ENCODE results near the gene ESD.

Gene ESD

GRCh38 chr13:46751811-46752635, 44.9 kb downstream of the ESD start:
- TF ChIP-seq CTCF (IDR thresholded peaks at IDR 0.05; ENCODE audit: borderline replicate concordance, insufficient read depth, low read depth, low read length): 0 out of 2 replicates have a peak, but pooled peaks have one; percentile 8
- no peak overlapping the region for H3K4me3 ChIP-seq (ENCODE audit: low read depth, low read length)

DNA sequence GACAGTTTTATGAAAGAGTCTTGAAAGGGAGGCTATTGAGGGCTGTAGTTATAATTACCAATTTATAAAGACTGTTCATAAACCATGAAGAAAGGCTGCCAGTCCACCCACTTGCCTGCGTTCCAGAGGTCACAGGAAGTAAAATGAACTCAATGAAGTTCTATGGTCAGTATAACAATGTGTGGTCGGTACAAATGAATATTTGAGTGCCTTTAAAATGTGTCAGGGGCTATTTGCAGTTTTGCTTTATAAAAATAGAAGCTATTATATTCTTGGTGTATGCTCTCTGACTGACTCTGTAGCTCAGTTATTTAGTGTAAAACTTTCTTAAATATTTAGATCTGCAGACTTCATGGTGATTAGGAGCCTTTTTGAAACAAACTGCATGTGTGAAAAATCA, 47.0 kb downstream of the ESD start:
- TF ChIP-seq CTCF (IDR thresholded peaks at IDR 0.05; ENCODE audit: borderline replicate concordance, insufficient read depth, low read depth, low read length): no peak
- no peak overlapping the region for H3K4me3 ChIP-seq (ENCODE audit: low read depth, low read length)

DNA sequence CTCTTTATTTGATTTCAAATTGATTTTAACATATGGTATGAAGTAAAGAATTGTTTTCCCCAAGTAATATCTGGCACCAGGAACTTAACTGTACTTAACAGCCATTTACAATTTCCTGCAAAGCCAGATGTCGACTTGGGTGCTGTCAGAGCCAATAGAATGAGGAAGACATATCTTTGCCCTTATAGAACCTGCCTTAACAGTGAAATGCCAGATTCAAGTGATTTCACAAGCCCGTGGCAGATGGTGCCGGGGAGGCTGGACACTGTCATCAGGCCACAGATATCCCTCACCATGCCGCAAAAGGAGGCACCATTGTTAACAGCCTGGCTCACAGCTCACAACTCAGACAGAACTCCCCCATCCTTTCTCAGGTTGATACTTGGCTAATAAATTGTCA, 48.7 kb downstream of the ESD start:
- H3K4me3 ChIP-seq (ENCODE audit: low read depth, low read length): no peak overlapping the region
- TF ChIP-seq CTCF (IDR thresholded peaks at IDR 0.05; ENCODE audit: borderline replicate concordance, insufficient read depth, low read depth, low read length): no peak

DNA sequence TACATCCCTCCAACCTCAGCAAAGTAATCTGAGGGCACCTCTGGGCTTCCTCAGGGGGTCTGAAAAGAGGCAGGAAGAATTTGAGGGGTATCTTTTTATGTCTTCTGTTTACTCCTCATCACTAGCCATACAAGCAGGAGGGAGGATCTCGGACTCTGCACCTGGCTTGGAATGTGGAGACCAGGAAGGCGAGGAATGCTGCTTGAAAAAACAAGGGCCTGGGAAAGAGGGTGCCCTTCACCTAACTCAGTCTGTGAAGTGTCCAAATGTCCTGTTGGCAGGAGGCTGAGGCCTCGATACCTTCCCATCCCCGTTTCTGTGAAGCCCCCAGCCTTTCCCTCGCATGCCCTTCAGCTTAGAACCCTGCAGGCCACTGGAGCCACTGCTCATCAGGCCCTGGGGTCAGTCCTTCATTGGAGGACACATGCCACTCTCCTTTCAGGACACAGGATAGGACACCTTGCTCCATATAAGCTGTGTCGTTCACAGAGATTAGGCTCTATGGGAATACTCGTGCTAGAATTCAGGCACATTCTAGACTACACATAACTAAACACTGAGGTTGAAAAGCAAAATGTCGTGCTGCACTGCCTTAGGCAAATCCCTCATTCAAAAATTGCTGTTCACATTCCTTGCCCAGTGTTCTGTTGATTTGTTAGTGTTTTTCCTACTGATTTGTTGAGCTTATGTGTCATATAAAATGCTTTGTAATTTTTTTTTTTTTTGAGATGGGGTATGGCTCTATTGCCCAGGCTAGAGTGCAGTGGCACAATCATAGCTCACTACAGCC, 49.7 kb downstream of the ESD start:
- no peak for TF ChIP-seq CTCF (IDR thresholded peaks at IDR 0.05; ENCODE audit: borderline replicate concordance, insufficient read depth, low read depth, low read length)
- H3K4me3 ChIP-seq (ENCODE audit: low read depth, low read length): no peak overlapping the region

DNA sequence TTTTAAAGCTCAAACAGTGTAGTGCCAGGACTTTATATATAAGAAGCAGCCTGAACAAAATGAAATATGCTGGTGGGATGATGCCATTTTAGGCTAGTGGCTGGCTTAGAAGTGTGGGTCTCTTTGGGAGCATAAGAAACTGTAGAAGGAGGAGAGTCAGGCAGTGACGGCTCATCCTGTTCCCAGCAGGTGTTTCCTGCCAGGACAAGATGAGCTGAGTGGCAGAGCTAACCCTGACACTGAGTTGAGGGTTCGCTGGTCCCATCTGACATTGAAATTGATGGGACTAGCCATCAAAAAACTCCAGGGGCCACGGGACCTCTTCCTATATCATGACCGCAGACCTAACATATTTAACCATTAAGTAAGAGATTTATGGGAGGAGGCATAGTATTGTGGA, 51.3 kb downstream of the ESD start:
- no peak overlapping the region for H3K4me3 ChIP-seq (ENCODE audit: low read depth, low read length)
- no peak for TF ChIP-seq CTCF (IDR thresholded peaks at IDR 0.05; ENCODE audit: borderline replicate concordance, insufficient read depth, low read depth, low read length)

- H3K4me3 ChIP-seq (ENCODE audit: low read depth, low read length): no peak overlapping the region
- no peak for TF ChIP-seq CTCF (IDR thresholded peaks at IDR 0.05; ENCODE audit: borderline replicate concordance, insufficient read depth, low read depth, low read length)
Observed at GRCh38 chr13:46745062-46745461, 51.9 kb downstream of the ESD start.

Measured in GM12875 (cell line).